HCT116 (cell line): Measurements from ENCODE around the gene PSTPIP1. TPM values are rescaled to one million over a fixed set of nuclear protein-coding genes. Genes with fewer than 3 reads are reported as not detected.

ENCODE experiments used
- ATAC-seq: fragments of 200-7000 bp; cut with Tn5 transposase; 2 replicates; pipeline ENCODE4 v1.9.1; 2020; ENCODE audit warnings: mild to moderate bottlenecking, moderate library complexity
- BruUV-seq: library from RNA; stranded (reverse); fragments of 400-500 nt; replicated peaks from 2 replicates; lab custom pipeline; 2021; lab: Mats Ljungman, UMichigan
- CTCF ChIA-PET: fragments of 300-600 bp; sonication (Branson Sonifier 250); formaldehyde crosslinking; loops from one replicate; lab custom pipeline; 2021; ENCODE audit warnings: antibody characterized with exemption; lab: Charles Lee
- POLR2A ChIA-PET: fragments of 300-600, 350-600 bp; sonication (Branson Sonifier 250); formaldehyde crosslinking; loops from one replicate; lab custom pipeline; 2021; ENCODE audit warnings: antibody characterized with exemption; lab: Charles Lee
- RAD21 ChIA-PET, 2 experiments: fragments of 300-600 bp; sonication (Branson Sonifier 250); formaldehyde crosslinking; loops; one replicate each; lab custom pipeline; 2023; ENCODE audit warnings: low total read pairs in 2 of 2; ENCODE audit not compliant: uncharacterized antibody in 2 of 2, unreplicated experiment in 2 of 2, low non-redundant PET in 1 of 2; lab: Charles Lee
- DNase-seq: peaks from one replicate; pipeline ENCODE4 v3.0.0-alpha.2; 2010; ENCODE audit warnings: low read depth, low spot score
- H2AFZ ChIP-seq: fragments of 200-600 bp; shearing (Covaris generic), sonication (generic); 2 replicates; pipeline ENCODE4 v1.6.1; 2017; ENCODE audit warnings: low read depth, mixed run types, mixed read lengths, antibody characterized with exemption, low read length; ENCODE audit not compliant: poor library complexity, severe bottlenecking
- H3K27ac ChIP-seq: 2 replicates; pipeline ENCODE4 v1.5.1; 2012; ENCODE audit warnings: low read depth, low read length
- H3K27me3 ChIP-seq: fragments of 200-600 bp; sonication (generic); 2 replicates; pipeline ENCODE4 v1.6.1; 2016; ENCODE audit warnings: mixed run types, low read length, mixed read lengths; ENCODE audit not compliant: insufficient read depth
- H3K36me3 ChIP-seq, 2 experiments: fragments of 200-500 bp in 1 of 2; fragments of 200-600 bp in 1 of 2; sonication (Bioruptor generic) in 1 of 2; sonication (generic) in 1 of 2; 2 replicates each; pipeline versions ENCODE4 v1.5.1 to v1.6.1; 2014 to 2016; ENCODE audit warnings: low read length in 2 of 2, inconsistent platforms in 1 of 2, mixed read lengths in 1 of 2, mixed run types in 1 of 2; ENCODE audit not compliant: insufficient read depth in 2 of 2, control insufficient read depth in 1 of 2
- H3K4me1 ChIP-seq, 2 experiments: fragments of 200-600 bp in 1 of 2; sonication (generic) in 1 of 2; 2 replicates each; pipeline versions ENCODE4 v1.5.1 to v1.6.1; 2012 to 2017; ENCODE audit warnings: low read length in 2 of 2, inconsistent platforms in 1 of 2, mild to moderate bottlenecking in 1 of 2, mixed read lengths in 1 of 2, mixed run types in 1 of 2, moderate library complexity in 1 of 2; ENCODE audit not compliant: insufficient read depth in 2 of 2, control insufficient read depth in 1 of 2
- H3K4me2 ChIP-seq: fragments of 200-600 bp; sonication (generic); 2 replicates; pipeline ENCODE4 v1.6.1; 2017; ENCODE audit warnings: mixed run types, low read length, mixed read lengths
- H3K4me3 ChIP-seq, 2 experiments: fragments of 200-600 bp in 1 of 2; sonication (generic) in 1 of 2; replicated peaks in 1 of 2; 2 replicates each; pipeline ENCODE4 v1.5.1; 2011 to 2016; ENCODE audit warnings: low read length in 2 of 2, control low read depth in 1 of 2, low read depth in 1 of 2, mild to moderate bottlenecking in 1 of 2, mixed read lengths in 1 of 2, mixed run types in 1 of 2
- H3K79me2 ChIP-seq: fragments of 200-600 bp; sonication (generic); 2 replicates; pipeline ENCODE4 v1.6.1; 2017; ENCODE audit warnings: mild to moderate bottlenecking, mixed run types, low read length, moderate library complexity, mixed read lengths; ENCODE audit not compliant: insufficient read depth
- H3K9ac ChIP-seq: fragments of 200-600 bp; sonication (generic); 2 replicates; pipeline ENCODE4 v1.6.1; 2016; ENCODE audit warnings: low read length, mixed read lengths
- H3K9me2 ChIP-seq: fragments of 200-600 bp; sonication (generic), shearing (Covaris generic); 2 replicates; pipeline ENCODE4 v1.6.1; 2017; ENCODE audit warnings: mixed run types, mild to moderate bottlenecking, moderate library complexity; ENCODE audit not compliant: insufficient read depth
- H3K9me3 ChIP-seq, 2 experiments: fragments of 200-500 bp in 1 of 2; fragments of 200-600 bp in 1 of 2; sonication (Bioruptor generic) in 1 of 2; sonication (generic) in 1 of 2; 2 replicates each; pipeline ENCODE4 v1.6.1; 2014 to 2017; ENCODE audit warnings: low read length in 2 of 2, mixed read lengths in 2 of 2, inconsistent platforms in 1 of 2, low read depth in 1 of 2, mild to moderate bottlenecking in 1 of 2, mixed run types in 1 of 2, moderate library complexity in 1 of 2; ENCODE audit not compliant: control insufficient read depth in 1 of 2, insufficient read depth in 1 of 2
- H4K20me1 ChIP-seq: fragments of 200-600 bp; sonication (generic), shearing (Covaris generic); 2 replicates; pipeline ENCODE4 v1.6.1; 2017; ENCODE audit warnings: mixed run types, mild to moderate bottlenecking, moderate library complexity; ENCODE audit not compliant: insufficient read depth
- CBX3 ChIP-seq: IDR thresholded peaks from 2 replicates; pipeline ENCODE4 v1.6.1; 2012; ENCODE audit warnings: low read depth
- FOSL1 ChIP-seq: IDR thresholded peaks from 2 replicates; pipeline ENCODE4 v1.6.1; 2012; ENCODE audit warnings: low read depth
- JUND ChIP-seq: IDR thresholded peaks from 2 replicates; pipeline ENCODE4 v1.6.1; 2012
- SIN3A ChIP-seq: IDR thresholded peaks from 2 replicates; pipeline ENCODE4 v1.6.1; 2012; ENCODE audit warnings: low read depth
- SP1 ChIP-seq: IDR thresholded peaks from 2 replicates; pipeline ENCODE4 v1.6.1; 2012; ENCODE audit warnings: low read depth
- SRF ChIP-seq: IDR thresholded peaks from 2 replicates; pipeline ENCODE4 v1.6.1; 2012; ENCODE audit warnings: low read depth
- intact Hi-C: fragments of 100-400 bp; cut with micrococcal nuclease; formaldehyde crosslinking; loops from 2 replicates; pipeline ENCODE4 v1.10.0; 2022
- total RNA-seq: library from RNA; stranded (reverse); gene quantifications from one replicate; pipeline ENCODE4 v1.2.1, GENCODE V29; 2021; ENCODE audit not compliant: unreplicated experiment
- TF ChIP-seq, protein P1 (sequence below): IDR thresholded peaks from 2 replicates; pipeline ENCODE4 v1.6.1; 2012; ENCODE audit warnings: low read depth

The PSTPIP1 gene
- total RNA-seq, 1 experiment from 2014 or later, result 0.79 TPM

DNA sequence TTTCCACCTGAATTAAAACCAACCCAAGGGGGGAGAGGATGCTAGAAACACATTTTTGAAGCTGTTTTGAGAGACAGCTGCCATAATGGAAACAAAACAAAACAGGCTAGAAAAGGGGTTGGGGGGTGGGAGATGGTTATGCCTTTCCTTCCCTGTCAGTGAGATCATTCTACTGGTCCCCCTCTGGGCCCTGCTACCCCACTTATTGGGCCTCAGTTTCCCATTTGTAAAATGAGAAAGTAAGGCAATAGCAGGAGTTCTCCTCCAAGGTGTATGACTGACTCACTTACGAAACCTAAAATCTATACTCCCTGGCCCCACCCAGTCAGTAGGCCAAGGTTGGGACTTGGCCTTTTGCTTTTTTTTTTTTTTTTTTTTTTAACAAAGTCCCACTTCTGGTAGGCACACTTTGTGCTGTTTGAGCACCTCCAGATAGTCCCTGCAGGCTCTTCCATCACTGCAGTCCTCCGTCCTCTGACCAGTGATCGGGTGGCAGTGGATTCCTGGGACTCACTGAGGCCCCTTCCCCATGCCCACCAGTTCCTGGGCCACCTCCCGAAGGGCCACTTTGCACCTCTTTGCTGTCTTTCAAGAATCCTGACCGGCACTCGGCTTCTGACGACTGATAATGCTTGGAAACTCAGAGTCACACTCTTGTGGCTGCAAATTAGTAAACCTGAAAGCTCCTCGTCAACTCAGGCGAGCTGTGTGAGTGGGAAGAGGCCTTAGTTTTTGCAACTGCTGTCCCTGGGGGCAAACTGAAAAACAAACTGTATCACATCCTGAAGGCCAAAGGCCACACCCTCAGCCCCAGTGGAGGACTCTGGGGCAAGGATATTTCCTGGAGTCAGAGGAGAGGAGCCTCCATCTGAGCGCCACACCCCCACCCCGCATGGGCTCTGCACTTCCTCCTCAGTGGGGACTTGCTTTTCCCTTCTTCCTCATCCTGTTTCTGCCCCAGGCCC, 6.7 kb upstream of the PSTPIP1 start:
- BruUV-seq, result no TSS peak
- CTCF ChIA-PET, result no interaction called here
- Histone ChIP-seq H4K20me1 (no peaks in the 10 kb centered on the region), H3K27ac (no peak overlapping the region), H2AFZ (no peak overlapping the region), H3K36me3 (no peaks in the 10 kb centered on the region), H3K4me3 (no peak overlapping the region), H3K9me3 (no peaks in the 10 kb centered on the region), H3K79me2 (no peaks in the 10 kb centered on the region), H3K4me1 (no peaks in the 10 kb centered on the region), H3K9ac (no peak overlapping the region), H3K4me2 (no peak overlapping the region), H3K9me2 (no peaks in the 10 kb centered on the region), H3K27me3 (no peaks in the 10 kb centered on the region)
- TF ChIP-seq JUND (no peak), SRF (no peak), SP1 (no peak), CBX3 (no peak), SIN3A (no peak), FOSL1 (no peak)
- TF ChIP-seq, protein P1, sequence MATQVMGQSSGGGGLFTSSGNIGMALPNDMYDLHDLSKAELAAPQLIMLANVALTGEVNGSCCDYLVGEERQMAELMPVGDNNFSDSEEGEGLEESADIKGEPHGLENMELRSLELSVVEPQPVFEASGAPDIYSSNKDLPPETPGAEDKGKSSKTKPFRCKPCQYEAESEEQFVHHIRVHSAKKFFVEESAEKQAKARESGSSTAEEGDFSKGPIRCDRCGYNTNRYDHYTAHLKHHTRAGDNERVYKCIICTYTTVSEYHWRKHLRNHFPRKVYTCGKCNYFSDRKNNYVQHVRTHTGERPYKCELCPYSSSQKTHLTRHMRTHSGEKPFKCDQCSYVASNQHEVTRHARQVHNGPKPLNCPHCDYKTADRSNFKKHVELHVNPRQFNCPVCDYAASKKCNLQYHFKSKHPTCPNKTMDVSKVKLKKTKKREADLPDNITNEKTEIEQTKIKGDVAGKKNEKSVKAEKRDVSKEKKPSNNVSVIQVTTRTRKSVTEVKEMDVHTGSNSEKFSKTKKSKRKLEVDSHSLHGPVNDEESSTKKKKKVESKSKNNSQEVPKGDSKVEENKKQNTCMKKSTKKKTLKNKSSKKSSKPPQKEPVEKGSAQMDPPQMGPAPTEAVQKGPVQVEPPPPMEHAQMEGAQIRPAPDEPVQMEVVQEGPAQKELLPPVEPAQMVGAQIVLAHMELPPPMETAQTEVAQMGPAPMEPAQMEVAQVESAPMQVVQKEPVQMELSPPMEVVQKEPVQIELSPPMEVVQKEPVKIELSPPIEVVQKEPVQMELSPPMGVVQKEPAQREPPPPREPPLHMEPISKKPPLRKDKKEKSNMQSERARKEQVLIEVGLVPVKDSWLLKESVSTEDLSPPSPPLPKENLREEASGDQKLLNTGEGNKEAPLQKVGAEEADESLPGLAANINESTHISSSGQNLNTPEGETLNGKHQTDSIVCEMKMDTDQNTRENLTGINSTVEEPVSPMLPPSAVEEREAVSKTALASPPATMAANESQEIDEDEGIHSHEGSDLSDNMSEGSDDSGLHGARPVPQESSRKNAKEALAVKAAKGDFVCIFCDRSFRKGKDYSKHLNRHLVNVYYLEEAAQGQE, result no peak
- RAD21 ChIA-PET, result no interaction called here
- DNase-seq (no peak), ATAC-seq (no peak)
- POLR2A ChIA-PET, result no interaction called here
- intact Hi-C loops, result no loop called here
